HEK293 (cell line): ENCODE measurements around the gene TFPI.

Experiments
- ZFP3 ChIP-seq: fragments of 450-650 bp; formaldehyde crosslinking; IDR thresholded peaks from 2 replicates; pipeline ENCODE4 v1.5.1; 2016; ENCODE audit warnings: low read depth, missing biosample characterization, missing genetic modification characterization
- ZNF777 ChIP-seq: fragments of 450-650 bp; formaldehyde crosslinking; IDR thresholded peaks from 2 replicates; pipeline ENCODE4 v1.5.1; 2017; ENCODE audit warnings: missing biosample characterization, missing genetic modification characterization, borderline replicate concordance
- TF ChIP-seq, protein P1 (sequence below): fragments of 450-650 bp; formaldehyde crosslinking; IDR thresholded peaks from 2 replicates; pipeline ENCODE4 v1.5.1; 2016; ENCODE audit warnings: missing biosample characterization, missing genetic modification characterization

- TF ChIP-seq ZNF777 (tag by site-specific recombination) = no peak
- TF ChIP-seq, protein P1, sequence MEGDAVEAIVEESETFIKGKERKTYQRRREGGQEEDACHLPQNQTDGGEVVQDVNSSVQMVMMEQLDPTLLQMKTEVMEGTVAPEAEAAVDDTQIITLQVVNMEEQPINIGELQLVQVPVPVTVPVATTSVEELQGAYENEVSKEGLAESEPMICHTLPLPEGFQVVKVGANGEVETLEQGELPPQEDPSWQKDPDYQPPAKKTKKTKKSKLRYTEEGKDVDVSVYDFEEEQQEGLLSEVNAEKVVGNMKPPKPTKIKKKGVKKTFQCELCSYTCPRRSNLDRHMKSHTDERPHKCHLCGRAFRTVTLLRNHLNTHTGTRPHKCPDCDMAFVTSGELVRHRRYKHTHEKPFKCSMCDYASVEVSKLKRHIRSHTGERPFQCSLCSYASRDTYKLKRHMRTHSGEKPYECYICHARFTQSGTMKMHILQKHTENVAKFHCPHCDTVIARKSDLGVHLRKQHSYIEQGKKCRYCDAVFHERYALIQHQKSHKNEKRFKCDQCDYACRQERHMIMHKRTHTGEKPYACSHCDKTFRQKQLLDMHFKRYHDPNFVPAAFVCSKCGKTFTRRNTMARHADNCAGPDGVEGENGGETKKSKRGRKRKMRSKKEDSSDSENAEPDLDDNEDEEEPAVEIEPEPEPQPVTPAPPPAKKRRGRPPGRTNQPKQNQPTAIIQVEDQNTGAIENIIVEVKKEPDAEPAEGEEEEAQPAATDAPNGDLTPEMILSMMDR (tag by site-specific recombination) = no peak
- no peak for TF ChIP-seq ZFP3 (tag by site-specific recombination)
Measured at GRCh38 chr2:187542123-187542522, 12.1 kb downstream of the TFPI start.
